GM21723 (cell line): Measurements from ENCODE around the gene GABRR2.
"Not testable (repeated sequence)": the region's sequence is repeated elsewhere in the genome, so short reads cannot be mapped to it uniquely, and the experiment has no call there.

Experiments used
- ATAC-seq: cut with Tn5 transposase; IDR thresholded peaks from one replicate; pipeline ENCODE4 v1.9.1; 2021; ENCODE audit warnings: mild to moderate bottlenecking, moderate library complexity; ENCODE audit not compliant: unreplicated experiment

Gene GABRR2

DNA sequence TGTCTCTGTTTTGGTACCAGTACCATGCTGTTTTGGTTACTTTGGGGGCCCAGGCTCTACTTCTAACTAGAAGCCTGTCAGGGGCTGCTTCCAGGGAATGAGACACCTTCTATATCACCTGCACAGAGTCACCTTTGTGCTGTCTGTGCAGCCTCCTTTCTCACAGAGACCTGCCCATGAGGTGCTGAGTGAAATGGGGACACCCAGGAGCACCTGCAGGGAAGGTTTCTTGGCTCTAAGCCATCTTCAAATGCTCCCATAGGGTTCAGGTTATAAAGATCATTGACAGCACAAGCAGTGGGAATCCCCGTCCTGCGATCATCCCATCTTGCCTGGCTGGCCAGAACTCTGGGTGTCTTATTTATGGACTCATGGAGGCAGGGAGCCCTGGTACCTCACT is 19.1 kb downstream of the GABRR2 start:
- no peak for ATAC-seq

GRCh38 chr6:89295116-89295515 is 20.0 kb downstream of the GABRR2 start:
- not testable (repeated sequence) for ATAC-seq

GRCh38 chr6:89291256-89291819 is 23.8 kb downstream of the GABRR2 start:
- no peak for ATAC-seq

GRCh38 chr6:89290401-89291155 is 24.5 kb downstream of the GABRR2 start:
- ATAC-seq: no peak

- no peak for ATAC-seq
Observed at GRCh38 chr6:89289710-89290109, 25.4 kb downstream of the GABRR2 start.

DNA sequence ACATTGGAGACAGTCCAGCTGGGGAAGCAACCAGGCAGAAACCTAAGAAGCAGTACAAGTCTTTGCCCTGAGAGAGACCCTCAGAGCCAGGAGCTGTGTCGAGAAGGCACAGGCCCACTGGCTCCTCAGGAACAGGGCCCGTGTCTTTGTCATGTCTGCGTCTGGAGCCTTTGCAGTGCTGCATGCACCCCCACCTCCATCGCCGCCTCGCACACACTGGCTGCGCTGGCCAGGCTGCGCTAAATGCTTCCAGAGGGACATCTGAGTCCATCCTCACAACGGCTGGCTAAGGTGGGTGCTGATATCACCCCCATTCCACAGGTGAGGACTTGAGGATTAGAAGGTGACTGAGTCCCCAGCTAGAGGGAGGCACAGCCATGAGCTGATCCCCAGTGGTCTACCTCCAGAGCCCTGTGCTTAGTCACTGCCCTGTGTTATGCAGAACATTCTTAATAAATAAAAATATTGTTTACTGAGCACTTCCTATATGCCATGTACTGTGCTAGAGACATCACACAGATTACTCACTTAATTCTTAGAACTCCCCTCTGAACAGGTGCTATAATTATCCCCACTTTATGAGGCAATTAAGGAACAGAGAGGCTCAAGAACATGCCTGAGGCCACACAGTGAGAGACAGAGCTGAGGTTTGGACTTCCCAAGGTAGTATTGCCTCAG is 27.6 kb downstream of the GABRR2 start:
- ATAC-seq: no peak

DNA sequence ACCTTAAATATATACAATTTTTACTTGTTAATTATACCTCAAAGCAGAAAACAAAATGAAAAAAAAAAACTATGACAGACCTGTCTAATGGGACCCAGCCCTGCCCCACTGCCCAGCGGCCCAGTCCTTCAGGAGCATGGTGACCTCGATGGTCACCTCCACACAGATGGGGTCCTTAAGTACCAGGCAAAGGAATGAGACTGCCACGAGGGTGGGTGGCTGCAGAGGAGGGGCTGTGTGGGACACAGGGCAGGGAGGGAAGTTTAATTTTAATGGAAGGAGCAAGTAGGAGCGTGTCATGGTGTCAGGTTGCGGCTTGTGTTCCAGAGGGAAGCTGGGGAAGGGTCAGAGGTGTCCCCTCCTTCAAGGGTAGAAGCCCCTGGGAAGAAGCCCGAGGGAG is 28.6 kb downstream of the GABRR2 start:
- no peak for ATAC-seq

GRCh38 chr6:89284963-89285735 is 29.9 kb downstream of the GABRR2 start:
- ATAC-seq: no peak

- ATAC-seq: no peak
Observed at GRCh38 chr6:89284081-89284480, 31.0 kb downstream of the GABRR2 start.

DNA sequence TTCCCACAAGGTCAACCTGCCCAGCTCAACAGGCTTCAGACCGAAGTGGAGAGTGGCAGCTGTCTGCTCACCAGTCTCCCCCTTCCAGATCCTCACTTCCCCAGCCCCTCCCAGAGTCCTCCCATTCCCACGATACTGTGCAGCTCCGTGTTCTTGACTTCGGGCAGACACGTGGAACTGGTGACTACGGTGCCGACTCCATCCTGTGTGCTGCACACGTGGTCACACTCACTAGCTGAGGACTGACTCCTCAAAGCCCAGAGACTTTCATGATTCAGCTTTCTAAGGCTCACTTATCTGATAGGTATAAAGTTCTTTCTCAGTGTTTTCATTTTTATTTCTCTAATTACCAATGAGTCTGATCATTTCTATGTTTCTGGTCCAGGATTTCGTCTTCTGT is 32.4 kb downstream of the GABRR2 start:
- no peak for ATAC-seq

- ATAC-seq: peak; percentile 99
Observed at GRCh38 chr6:89281779-89282246, 33.3 kb downstream of the GABRR2 start.

DNA sequence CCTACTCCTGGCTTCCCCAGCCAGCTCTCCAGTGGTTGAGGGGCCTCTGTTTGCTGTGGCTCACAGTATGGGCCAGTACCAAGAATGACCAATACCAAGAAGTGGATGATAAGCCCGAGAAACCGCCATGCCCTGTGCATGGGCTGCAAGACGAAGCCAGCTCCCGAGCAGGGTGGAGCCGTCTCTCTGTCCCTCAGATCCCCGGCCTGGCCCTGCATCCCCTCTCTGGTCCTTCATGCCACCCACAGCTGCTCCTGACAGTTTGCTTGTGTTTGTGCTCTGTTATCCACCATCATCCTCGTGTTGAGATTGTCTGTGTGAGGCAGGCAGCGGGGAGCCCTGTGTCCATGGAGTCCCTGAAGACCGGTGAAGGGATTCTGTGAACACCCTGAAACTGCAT is 36.1 kb downstream of the GABRR2 start:
- no peak for ATAC-seq

DNA sequence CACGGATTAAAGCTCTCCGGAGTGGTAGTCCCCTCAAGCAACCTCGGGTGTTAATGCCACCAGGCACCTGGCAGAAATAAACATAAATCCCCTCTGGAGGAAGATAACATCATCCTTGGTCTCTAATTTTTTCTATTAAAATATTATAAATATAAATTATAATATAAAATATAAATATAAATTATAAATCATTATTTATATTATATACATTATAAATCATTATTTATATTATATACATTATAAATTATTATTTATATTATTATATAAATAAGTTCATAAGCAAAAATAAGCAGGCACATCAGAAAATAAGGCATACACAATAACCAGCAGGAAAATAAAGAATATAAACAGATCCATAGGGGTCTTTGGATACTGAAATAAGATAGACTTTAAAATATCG is 39.2 kb downstream of the GABRR2 start:
- no peak for ATAC-seq

GRCh38 chr6:89273816-89274215 is 41.3 kb downstream of the GABRR2 start:
- ATAC-seq: no peak

DNA sequence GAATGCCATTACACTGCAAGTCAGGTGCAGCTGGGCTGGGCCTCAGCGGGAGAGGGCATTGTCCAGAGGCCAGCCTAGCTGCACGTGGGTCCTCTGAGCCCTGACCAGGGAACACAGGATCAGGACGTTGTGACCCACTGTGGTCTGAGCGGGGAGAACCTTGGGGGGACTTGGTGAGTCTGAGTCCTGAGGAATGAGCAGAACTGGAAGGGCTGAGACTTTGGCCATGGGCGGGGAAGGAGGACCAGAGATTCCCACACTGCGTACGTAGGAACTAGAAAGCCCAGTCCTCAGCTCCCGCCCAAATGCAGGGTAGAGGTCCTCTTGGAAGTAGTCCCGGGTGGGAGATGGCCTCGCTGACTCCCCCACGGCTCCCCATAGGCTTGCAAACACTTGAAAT is 42.5 kb downstream of the GABRR2 start:
- ATAC-seq: no peak

DNA sequence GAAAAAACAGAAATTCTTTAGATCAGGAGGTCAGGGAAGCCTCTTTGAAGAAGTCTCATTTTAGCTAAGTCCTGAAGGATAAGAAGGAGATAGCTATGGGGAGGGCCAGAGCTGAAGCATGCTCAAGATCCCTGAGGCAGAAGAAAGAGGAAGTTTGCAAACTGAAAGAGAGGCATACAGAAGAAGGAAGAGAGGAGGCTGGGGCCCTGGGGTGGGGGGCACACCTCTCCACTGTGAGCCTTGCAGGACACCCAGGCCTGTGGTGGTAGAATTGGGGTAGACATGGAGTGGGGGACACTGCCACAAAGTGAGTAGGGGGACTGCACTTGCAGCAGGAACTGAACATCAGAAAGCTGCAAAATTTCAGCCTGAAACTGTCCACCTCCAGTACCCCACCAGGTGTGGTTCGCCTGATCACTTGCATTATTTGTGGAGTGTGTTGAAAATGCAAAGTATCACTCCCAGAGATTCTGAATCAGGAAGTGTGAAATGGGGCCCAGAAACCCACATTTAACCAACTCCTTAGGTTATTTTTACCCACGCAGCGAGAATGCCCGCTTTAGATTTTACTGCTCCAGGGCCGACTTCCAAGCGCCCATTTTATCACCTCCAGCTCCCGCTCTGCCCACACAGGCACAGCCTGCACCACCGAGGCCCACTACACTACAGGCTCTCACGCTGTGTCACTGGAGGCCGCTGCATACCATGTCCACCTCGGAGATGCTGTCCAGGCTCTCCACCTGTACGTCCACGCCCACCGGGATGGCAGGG is 44.0 kb downstream of the GABRR2 start:
- ATAC-seq: peak; percentile 74

- ATAC-seq: no peak
Observed at GRCh38 chr6:89269981-89270380, 45.1 kb downstream of the GABRR2 start.

- ATAC-seq: no peak
Observed at GRCh38 chr6:89269252-89269651, 45.8 kb downstream of the GABRR2 start.

GRCh38 chr6:89268776-89269175 is 46.3 kb downstream of the GABRR2 start:
- no peak for ATAC-seq

DNA sequence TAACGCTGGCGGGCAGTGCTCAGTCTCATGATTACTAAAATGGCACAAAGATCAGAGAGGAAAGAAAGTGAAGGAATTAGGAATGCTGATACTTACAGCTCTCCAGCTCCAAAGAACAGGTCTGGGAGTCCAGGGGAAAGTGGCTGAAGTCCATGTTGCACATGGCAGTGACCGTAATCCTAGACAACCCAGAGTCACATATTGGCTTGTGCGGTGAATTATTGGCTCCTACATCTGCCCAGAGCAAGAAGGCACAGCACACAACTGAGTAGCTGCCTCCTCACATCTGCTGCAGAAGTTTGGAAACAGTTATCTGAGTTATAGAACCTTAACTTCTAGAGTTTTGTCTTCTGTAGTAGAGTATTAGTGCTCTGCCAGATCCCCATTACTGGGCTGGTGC is 47.2 kb downstream of the GABRR2 start:
- ATAC-seq: no peak

DNA sequence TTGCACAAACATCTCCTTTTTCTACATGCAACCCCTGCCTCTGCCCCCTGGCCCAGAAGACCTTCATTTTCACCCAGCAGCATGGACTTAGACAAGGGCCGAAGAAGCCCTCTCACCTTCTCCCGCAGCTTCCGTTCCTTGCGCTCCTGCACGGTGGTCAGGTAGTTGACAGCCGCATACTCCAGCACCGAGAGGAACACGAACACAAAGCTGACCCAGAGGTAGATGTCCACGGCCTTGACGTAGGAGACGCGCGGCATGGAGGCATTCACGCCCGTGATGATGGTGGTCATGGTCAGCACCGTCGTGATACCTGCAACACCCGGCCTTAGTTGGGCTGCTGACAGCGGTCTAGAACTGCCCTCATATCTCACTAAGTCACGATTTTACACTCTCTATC is 50.8 kb downstream of the GABRR2 start:
- no peak for ATAC-seq
